Stimulated activated CD4-positive, alpha-beta T cell treated with anti-CD3 and anti-CD28 coated beads, Interleukin-4, amount 100 ng/mL, for 1 hour (primary cell): Measurements from ENCODE around the gene HS3ST5.
"Not testable (repeated sequence)": the region's sequence is repeated elsewhere in the genome, so short reads cannot be mapped to it uniquely, and the experiment has no call there.

Experiments used
- DNase-seq: peaks from one replicate; pipeline ENCODE4 v3.0.0-alpha.2; 2020

HS3ST5 gene

GRCh38 chr6:114084327-114084890 is 258.4 kb downstream of the HS3ST5 start:
- DNase-seq, result no peak

- DNase-seq, result no peak
Observed at GRCh38 chr6:114083251-114083650, 259.6 kb downstream of the HS3ST5 start.

- DNase-seq, result no peak
Observed at GRCh38 chr6:114081730-114082129, 261.1 kb downstream of the HS3ST5 start.

GRCh38 chr6:114080891-114081510 is 261.8 kb downstream of the HS3ST5 start:
- no peak for DNase-seq

GRCh38 chr6:114080410-114080809 is 262.4 kb downstream of the HS3ST5 start:
- not testable (repeated sequence) for DNase-seq

GRCh38 chr6:114075777-114076176 is 267.0 kb downstream of the HS3ST5 start:
- no peak for DNase-seq

- no peak for DNase-seq
Observed at GRCh38 chr6:114075300-114075699, 267.5 kb downstream of the HS3ST5 start.

- no peak for DNase-seq
Observed at GRCh38 chr6:114068771-114069170, 274.1 kb downstream of the HS3ST5 start.

GRCh38 chr6:114068116-114068515 is 274.7 kb downstream of the HS3ST5 start:
- no peak for DNase-seq

GRCh38 chr6:114064862-114065261 is 278.0 kb downstream of the HS3ST5 start:
- DNase-seq, result no peak

GRCh38 chr6:114063956-114064355 is 278.9 kb downstream of the HS3ST5 start:
- DNase-seq, result no peak

GRCh38 chr6:114062199-114062598 is 280.6 kb downstream of the HS3ST5 start:
- no peak for DNase-seq

GRCh38 chr6:114061741-114062140 is 281.1 kb downstream of the HS3ST5 start:
- no peak for DNase-seq

GRCh38 chr6:114061116-114061515 is 281.7 kb downstream of the HS3ST5 start:
- DNase-seq, result no peak

- no peak for DNase-seq
Observed at GRCh38 chr6:114058435-114058834, 284.4 kb downstream of the HS3ST5 start.

GRCh38 chr6:114055763-114056162 is 287.1 kb downstream of the HS3ST5 start:
- no peak for DNase-seq

- DNase-seq, result no peak
Observed at GRCh38 chr6:114055349-114055748, 287.5 kb downstream of the HS3ST5 start.

GRCh38 chr6:114053791-114054190 is 289.0 kb downstream of the HS3ST5 start:
- no peak for DNase-seq

GRCh38 chr6:114052141-114052540 is 290.7 kb downstream of the HS3ST5 start:
- no peak for DNase-seq

- DNase-seq, result no peak
Observed at GRCh38 chr6:114051031-114051430, 291.8 kb downstream of the HS3ST5 start.

GRCh38 chr6:114049367-114049966 is 293.4 kb downstream of the HS3ST5 start:
- no peak for DNase-seq

- not testable (repeated sequence) for DNase-seq
Observed at GRCh38 chr6:114044566-114044965, 298.3 kb downstream of the HS3ST5 start.

- no peak for DNase-seq
Observed at GRCh38 chr6:114042267-114043016, 300.4 kb downstream of the HS3ST5 start.

GRCh38 chr6:114040871-114041270 is 302.0 kb downstream of the HS3ST5 start:
- no peak for DNase-seq
